ENCODE data around the gene RND2. TPM values are rescaled to one million over a fixed set of nuclear protein-coding genes. Genes with fewer than 3 reads are reported as not detected.
A peak's percentile ranks its signal among the peaks of the same experiment; 100 is the strongest.

Gene RND2
- total and polyA plus RNA-seq, 2 of the 13 experiments (the other 11 are each of a cell fraction or from before 2014, with no cell fraction given): 0.05 to 0.11 TPM

GRCh38 chr17:42980766-42981397 is 44.1 kb upstream of the RND2 start (continued):
- TF ChIP-seq ZNF775 (CRISPR knock-in tag; IDR thresholded peaks at IDR 0.05; ENCODE audit: borderline replicate concordance): no peak
- TF ChIP-seq E2F2 (CRISPR knock-in tag; IDR thresholded peaks at IDR 0.05; ENCODE audit: borderline replicate concordance): no peak
- TF ChIP-seq ZNF672 (CRISPR knock-in tag; IDR thresholded peaks at IDR 0.05): no peak
- no peak for TF ChIP-seq CENPX (CRISPR knock-in tag; IDR thresholded peaks at IDR 0.05)
- no peak for TF ChIP-seq ZEB1 (IDR thresholded peaks at IDR 0.05; ENCODE audit: insufficient replicate concordance, low read depth)
- no peak for TF ChIP-seq REPIN1 (CRISPR knock-in tag; IDR thresholded peaks at IDR 0.05; ENCODE audit: borderline replicate concordance, low read depth)
- TF ChIP-seq ETV6 (CRISPR knock-in tag; conservative IDR thresholded peaks at IDR 0.05): no peak
- peak; percentile 86 for TF ChIP-seq ZNF607 (CRISPR knock-in tag; IDR thresholded peaks at IDR 0.05; ENCODE audit: borderline replicate concordance)
- TF ChIP-seq ZNF564 (CRISPR knock-in tag; IDR thresholded peaks at IDR 0.05): peak; percentile 79; the same call in 1 of the 2 replicates
- no peak for TF ChIP-seq ZNF253 (CRISPR knock-in tag; IDR thresholded peaks at IDR 0.05; ENCODE audit: borderline replicate concordance)
- no peak for TF ChIP-seq PITX1 (CRISPR knock-in tag; IDR thresholded peaks at IDR 0.05)
- TF ChIP-seq NFKBIZ (CRISPR knock-in tag; IDR thresholded peaks at IDR 0.05): no peak
- no peak for TF ChIP-seq ZNF496 (CRISPR knock-in tag; IDR thresholded peaks at IDR 0.05; ENCODE audit: insufficient replicate concordance)
- peak; percentile 24; the same call in 1 of the 2 replicates for TF ChIP-seq TGIF2 (CRISPR knock-in tag; IDR thresholded peaks at IDR 0.05)
- TF ChIP-seq SMAD9 (CRISPR knock-in tag; IDR thresholded peaks at IDR 0.05): no peak
- TF ChIP-seq PLSCR1 (CRISPR knock-in tag; IDR thresholded peaks at IDR 0.05; ENCODE audit: borderline replicate concordance): no peak
- TF ChIP-seq ZNF296 (CRISPR knock-in tag; conservative IDR thresholded peaks at IDR 0.05): 0 out of 2 replicates have a peak, but pooled peaks have one; percentile 56
- TF ChIP-seq CBX5 (CRISPR knock-in tag; IDR thresholded peaks at IDR 0.05; ENCODE audit: borderline replicate concordance): no peak; the same call in 1 of the 2 replicates
- peak; percentile 71 for TF ChIP-seq ZNF709 (CRISPR knock-in tag; IDR thresholded peaks at IDR 0.05)
- no peak for TF ChIP-seq ZNF460 (CRISPR knock-in tag; IDR thresholded peaks at IDR 0.05; ENCODE audit: borderline replicate concordance)
- no peak for TF ChIP-seq ZNF235 (CRISPR knock-in tag; IDR thresholded peaks at IDR 0.05; ENCODE audit: borderline replicate concordance)
- TF ChIP-seq ZNF274 (CRISPR knock-in tag; IDR thresholded peaks at IDR 0.05): peak; percentile 91
- peak; percentile 40; the same call in 1 of the 2 replicates for TF ChIP-seq MXD3 (CRISPR knock-in tag; IDR thresholded peaks at IDR 0.05)
- no peak for TF ChIP-seq NONO (IDR thresholded peaks at IDR 0.05)
- TF ChIP-seq NONO (CRISPR knock-in tag; conservative IDR thresholded peaks at IDR 0.05): no peak
- no peak for TF ChIP-seq ETS1 (CRISPR knock-in tag; IDR thresholded peaks at IDR 0.05)
- peak; percentile 73 for TF ChIP-seq RBFOX2 (IDR thresholded peaks at IDR 0.05; ENCODE audit: low read depth, low read length)
- no peak for TF ChIP-seq FOXM1 (CRISPR knock-in tag; IDR thresholded peaks at IDR 0.05)
- TF ChIP-seq PTBP1 (IDR thresholded peaks at IDR 0.05; ENCODE audit: low read depth, low read length, poor library complexity, severe bottlenecking): no peak

All from HepG2 (cell line).